WI38 (cell line): ENCODE results near the gene ZMIZ1.

ENCODE experiments used
- H3K4me3 ChIP-seq: 2 replicates; pipeline ENCODE4 v1.5.1; 2011; ENCODE audit warnings: low read depth, mild to moderate bottlenecking, control low read depth, low read length
- TF ChIP-seq, protein P1 (sequence below): IDR thresholded peaks from 2 replicates; pipeline ENCODE4 v1.5.1; 2012; ENCODE audit warnings: low read depth, mild to moderate bottlenecking, control low read depth, low read length

The ZMIZ1 gene

DNA sequence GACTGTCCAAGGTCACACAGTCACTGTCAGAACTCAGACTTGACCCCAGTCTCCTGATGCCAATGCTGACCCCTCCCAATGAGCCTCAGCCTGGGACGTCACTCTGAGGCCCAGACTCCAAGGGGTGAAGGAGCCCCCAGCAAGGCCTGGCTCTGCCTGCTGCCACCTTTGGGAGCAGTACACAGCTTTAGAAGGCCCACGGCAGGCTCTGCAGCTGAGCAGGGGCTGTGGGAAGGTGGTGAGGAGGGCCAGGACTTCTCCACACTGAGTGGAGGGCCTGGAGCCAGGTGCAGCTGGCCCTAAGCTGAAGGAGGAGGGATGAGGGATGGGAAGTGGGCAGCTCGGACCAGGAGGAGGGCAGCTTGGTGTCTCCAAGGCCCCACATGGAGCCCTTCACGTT, 23.9 kb upstream of the ZMIZ1 start:
- no peak overlapping the region for H3K4me3 ChIP-seq
- TF ChIP-seq, protein P1, sequence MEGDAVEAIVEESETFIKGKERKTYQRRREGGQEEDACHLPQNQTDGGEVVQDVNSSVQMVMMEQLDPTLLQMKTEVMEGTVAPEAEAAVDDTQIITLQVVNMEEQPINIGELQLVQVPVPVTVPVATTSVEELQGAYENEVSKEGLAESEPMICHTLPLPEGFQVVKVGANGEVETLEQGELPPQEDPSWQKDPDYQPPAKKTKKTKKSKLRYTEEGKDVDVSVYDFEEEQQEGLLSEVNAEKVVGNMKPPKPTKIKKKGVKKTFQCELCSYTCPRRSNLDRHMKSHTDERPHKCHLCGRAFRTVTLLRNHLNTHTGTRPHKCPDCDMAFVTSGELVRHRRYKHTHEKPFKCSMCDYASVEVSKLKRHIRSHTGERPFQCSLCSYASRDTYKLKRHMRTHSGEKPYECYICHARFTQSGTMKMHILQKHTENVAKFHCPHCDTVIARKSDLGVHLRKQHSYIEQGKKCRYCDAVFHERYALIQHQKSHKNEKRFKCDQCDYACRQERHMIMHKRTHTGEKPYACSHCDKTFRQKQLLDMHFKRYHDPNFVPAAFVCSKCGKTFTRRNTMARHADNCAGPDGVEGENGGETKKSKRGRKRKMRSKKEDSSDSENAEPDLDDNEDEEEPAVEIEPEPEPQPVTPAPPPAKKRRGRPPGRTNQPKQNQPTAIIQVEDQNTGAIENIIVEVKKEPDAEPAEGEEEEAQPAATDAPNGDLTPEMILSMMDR, result no peak

DNA sequence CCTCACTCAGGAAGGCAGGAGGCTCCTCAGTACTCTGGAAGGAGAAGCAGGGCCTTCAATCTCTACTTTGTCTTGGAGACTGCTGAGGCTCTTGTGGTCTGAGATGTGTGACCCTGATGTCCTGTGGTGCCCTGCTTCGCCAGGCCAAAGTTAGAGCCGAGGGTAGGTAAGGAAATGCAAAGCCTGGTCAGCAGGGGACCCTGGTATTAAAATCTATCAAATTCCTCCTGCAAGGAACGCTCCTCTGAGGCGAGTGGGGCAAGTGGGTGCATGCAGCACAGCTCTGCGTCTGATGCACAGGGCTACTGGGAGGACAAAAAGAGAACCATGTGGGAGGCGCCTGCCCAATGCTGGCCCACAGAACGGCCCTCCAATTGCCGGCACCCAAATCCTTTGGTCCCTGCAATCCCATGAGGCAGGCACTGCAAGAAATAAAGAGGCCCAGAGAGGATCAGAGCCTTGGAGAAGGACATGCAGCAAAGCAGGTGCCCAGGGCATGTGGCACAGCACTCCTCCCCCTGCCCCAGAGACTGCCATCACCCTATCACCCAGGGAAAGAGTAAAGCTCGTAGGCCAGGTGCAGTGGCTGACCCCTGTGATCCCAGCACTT, 23.1 kb upstream of the ZMIZ1 start:
- TF ChIP-seq, protein P1, result no peak
- H3K4me3 ChIP-seq, result no peak overlapping the region

DNA sequence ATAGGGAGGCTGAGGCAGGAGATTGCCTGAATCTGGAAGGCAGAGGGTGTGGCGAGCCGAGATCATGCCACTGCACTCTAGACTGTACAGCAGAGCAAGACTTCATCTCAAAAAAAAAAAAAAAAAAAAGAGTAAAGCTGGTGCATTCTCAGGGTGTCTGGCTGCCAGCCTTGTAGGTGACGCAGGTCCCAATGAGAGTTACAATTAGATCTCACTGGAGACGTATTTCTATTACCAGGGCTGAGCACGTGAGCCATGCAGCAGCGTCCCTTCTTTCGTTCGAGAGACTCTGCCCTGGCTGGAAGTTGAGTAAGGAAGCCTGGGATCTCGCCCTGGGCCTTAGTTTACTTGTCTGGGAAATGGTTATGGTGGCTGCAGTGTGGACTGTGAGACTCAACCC, 22.4 kb upstream of the ZMIZ1 start:
- TF ChIP-seq, protein P1, result no peak
- H3K4me3 ChIP-seq, result no peak overlapping the region

DNA sequence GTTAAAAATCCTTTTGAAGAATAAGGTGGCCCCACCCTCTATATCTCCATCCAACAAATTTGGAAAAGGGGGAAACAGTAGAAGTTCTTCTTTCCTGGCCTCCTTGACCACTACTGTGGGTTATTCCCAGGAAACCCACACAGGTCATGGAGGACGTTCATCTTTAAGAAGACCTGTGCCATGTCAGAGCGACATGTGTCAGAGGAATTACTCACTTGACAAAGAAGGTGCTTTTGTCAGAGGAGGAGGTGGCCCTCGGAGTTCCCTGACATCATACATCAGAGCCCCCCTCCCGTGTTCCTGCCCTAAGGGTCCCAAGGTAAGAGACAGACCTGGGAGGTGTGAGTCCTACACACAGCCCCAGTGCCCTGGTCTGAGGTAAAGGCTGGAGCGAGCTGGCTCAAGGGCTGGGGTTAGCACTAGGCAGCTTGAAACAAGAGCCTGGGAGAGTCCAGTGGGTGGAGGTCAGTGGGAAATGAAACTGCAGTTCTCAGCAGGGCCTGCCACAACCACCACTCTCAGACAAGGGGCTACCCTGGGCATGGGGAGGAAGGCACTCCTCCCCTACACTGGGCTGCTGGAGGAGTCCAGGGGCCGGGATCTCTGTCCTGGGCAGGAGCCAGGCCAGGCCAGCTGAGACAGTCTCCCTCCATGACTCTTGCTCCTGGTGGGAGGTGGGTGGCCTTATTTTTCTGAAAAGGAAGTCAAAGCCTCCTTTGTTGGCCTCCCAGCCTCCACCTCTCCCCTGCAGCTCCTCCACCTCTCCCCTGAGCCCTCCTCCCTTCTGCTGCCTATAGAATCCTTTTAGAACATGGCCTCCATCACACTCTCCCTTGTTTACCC, 21.8 kb upstream of the ZMIZ1 start:
- TF ChIP-seq, protein P1, result no peak
- no peak overlapping the region for H3K4me3 ChIP-seq

DNA sequence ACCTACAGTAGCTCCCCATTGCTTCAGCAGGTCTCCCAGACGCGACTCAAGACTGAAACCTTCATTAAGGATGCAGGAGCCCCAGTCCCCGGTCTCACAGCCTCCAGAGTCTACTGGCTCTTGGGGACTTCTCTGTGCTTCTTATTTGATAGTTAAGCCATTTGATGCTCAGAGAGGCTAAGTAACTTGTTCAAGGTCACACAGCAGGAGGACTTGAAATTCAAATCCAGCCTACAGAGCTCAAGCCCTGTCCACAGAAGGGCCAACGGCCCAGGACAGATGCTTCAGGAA, 21.2 kb upstream of the ZMIZ1 start:
- no peak overlapping the region for H3K4me3 ChIP-seq
- TF ChIP-seq, protein P1, result no peak

DNA sequence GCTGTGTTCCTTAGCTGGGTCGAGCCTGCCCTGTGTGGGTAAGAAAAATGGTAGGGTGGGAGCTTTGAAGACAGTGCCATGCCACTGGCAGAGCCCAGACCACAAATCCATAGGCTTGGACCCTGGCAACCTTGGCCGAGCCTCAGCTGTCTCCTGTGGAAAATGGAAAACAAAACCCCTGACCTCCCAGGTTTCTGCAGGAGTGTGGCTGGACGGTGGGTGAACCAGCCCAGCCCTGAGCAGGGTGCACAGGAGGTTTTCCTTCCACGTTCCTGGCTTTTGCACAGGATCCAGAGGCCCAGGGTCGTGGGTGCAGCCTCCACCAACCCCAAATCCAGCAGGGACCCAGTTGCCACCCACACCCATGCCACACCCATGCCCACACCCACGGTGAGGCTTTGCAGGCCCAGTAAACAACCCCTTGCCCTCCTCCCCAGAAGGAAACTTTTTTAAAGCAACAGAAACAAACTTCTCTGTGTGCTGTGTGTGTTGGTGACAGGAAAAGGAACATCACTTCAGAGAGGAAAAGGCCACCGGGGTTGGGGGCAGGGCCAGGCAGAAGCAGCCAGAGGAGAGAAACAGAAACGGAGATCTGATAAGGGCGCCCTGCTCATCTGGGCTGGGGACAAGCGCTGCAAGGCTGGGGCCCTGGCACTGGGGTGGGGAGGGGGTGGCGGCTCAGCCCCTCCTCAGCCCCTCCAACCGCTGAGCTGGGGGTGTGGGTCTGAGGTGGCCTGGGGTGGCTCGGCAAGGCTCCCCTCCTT, 20.7 kb upstream of the ZMIZ1 start:
- H3K4me3 ChIP-seq, result no peak overlapping the region
- TF ChIP-seq, protein P1, result no peak
